CD4-positive, alpha-beta T cell treated with Interleukin-10 for 1 hour (primary cell): ENCODE data around the gene TSPAN3.

Experiments
- DNase-seq: peaks from one replicate; pipeline ENCODE4 v3.0.0-alpha.2; 2020

Gene TSPAN3

GRCh38 chr15:77021803-77022381, 49.0 kb downstream of the TSPAN3 start:
- peak; percentile 60 for DNase-seq

DNA sequence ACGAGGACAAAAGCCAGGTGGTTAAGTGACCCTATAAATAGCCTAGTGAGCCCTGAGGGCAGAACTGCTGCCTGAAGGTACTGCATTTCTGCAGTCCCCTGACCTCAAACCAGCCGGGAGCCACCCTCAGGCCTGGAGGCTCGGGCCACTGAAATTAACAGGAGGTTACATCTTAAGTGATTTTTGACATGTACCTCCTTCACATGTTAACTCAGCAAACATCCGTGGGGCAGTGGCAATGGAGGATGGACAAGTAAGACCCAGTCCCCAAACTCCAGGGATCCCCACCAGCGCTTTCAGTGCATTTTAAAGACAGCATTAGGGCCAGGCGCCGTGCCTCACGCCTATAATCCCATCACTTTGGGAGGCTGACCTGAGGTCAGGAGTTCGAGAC, 49.8 kb downstream of the TSPAN3 start:
- DNase-seq: no peak

GRCh38 chr15:77020348-77021087, 50.4 kb downstream of the TSPAN3 start:
- no peak for DNase-seq

GRCh38 chr15:77019521-77020331, 51.2 kb downstream of the TSPAN3 start:
- DNase-seq: no peak

GRCh38 chr15:77018796-77019505, 52.0 kb downstream of the TSPAN3 start:
- no peak for DNase-seq

- DNase-seq: no peak
Measured at GRCh38 chr15:77017761-77018720, 52.9 kb downstream of the TSPAN3 start.

DNA sequence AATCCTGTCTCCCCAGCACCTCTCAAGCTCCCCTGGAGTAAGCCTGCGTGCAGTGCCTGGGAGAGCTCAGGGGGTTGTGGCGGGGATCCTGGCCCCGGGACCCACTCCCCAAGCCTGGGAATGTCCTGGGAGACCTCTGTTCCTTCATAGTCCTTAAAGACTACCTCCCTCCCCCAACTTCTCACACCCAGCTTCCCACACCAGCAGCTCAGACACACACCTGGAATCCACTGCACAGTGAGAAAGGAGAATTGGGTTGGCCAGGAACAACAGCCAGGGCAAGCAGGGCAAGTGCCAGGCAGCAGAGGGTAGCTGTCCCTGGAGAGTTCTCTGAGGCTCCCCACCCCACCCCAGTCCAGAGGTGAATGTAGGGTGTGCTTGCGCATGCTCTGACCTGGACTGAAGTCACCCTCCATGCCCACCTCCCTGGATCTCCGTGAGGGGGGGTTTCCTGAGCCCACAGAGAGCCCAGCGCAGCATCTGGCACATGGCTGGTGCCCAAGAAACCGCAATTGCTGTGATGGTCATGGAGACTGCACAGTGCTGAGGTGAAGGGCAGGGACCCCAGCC, 53.7 kb downstream of the TSPAN3 start:
- no peak for DNase-seq

- no peak for DNase-seq
Measured at GRCh38 chr15:77016321-77016695, 54.6 kb downstream of the TSPAN3 start.

- DNase-seq: no peak
Measured at GRCh38 chr15:77015646-77016320, 55.1 kb downstream of the TSPAN3 start.

DNA sequence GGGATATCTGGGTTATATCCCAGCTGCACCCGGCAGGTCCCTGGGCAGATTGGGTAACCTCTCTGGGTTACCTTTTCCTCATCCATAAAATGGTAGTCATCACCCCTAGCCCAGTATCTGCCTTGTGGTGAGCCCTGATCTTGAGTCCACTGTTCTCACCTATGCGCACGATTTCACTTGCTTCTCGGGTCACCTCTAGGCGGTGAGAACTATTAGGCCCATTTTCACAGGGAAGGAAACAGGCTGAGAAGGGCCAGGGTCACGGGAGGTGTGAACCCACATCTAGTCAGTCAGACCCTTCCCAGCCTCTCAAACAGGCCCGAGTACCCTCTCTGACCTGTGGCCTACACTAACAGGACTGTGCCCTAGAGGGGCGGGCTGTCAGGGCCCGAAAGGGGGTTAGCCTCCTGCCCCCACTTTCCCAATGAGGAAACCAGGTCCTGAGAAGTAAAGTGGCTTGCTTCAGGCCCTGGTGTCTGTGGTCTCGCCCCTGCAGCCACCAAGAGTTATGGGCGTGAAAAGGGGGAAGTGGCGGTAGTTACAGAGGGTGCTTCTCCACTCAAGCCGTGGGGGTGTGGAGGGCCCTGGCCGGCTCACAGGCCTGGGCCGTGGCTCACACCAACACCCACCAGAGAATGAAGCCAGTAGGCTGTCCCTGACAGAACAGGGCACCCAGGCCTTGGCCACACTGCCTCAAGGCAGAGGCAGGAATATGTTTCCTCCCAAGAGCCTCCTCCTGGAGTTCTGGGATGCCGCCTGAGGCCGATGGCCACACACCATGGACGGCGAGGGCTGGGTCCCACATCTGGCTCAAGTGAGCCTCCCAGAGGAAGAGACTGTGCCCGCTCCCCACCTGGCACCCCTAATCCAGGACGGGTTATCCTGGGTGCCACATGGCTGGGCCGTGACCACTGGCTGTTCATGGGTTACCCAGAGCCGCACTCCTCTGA, 56.5 kb downstream of the TSPAN3 start:
- DNase-seq: no peak

- DNase-seq: peak; percentile 83
Measured at GRCh38 chr15:77013776-77014131, 57.2 kb downstream of the TSPAN3 start.

DNA sequence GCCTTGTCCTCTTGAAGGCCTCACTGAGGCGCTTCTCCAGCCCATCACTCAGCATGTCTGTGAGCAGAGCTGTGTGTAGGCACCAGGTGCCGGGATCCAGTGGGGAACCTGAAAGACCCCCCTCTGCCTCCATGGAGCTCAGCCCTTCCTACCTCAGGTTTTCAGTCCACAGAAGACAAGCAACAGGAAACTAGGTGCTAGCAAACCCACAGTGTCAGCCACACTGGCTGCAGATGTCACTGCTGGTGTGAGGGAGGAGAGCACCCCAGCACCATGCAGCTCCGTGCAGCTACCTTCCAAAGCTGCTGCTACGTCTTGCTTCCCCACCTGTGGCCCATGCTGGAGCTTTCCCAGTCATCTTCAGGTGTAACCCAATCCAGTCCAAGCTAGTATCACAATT, 58.0 kb downstream of the TSPAN3 start:
- DNase-seq: peak; percentile 65

DNA sequence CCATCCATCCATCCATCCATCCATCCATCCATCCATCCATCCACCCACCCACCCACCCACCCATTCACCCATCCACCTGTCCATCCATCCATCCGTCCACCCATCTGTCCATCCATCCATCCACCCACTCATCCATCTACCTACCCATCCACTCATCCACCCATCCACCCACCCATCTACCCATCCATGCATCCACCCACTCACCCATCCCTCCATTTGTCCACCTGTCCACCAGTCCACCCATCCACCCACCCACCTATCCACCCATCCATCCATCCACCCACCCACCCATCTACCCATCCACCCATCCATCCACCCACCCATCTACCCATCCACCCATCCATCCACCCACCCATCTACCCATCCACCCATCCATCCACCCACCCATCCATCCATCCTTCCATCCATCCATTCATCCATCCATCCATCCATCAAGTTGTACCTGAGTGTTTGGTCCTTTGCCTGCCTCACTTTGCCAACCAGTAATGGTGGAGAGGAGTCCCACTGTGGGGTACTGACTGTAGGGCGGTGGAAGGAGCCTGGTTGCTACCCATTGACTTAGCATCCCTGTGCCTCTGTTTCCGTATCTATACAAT, 58.7 kb downstream of the TSPAN3 start:
- DNase-seq: no peak

GRCh38 chr15:77010857-77011256, 60.1 kb downstream of the TSPAN3 start:
- peak; percentile 35 for DNase-seq

DNA sequence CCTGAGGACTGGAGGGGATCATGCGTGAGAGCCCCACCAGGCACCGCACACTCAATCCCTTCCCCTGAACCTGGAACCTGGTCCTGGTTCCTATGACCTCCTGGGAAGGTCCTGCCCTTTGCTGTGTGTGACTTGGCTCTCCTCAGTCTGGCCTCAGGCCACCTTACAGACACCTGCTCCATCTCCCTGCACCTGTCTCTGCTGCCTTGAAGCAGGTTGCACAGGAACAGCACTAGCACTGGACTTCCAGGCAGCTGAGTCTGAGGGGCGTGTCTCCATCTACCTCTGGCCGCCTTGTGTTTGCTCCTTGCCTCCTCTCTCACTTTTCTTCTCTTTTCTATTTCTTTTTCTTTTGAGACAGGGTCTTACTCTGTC, 60.6 kb downstream of the TSPAN3 start:
- no peak for DNase-seq

GRCh38 chr15:77009646-77010311, 61.1 kb downstream of the TSPAN3 start:
- DNase-seq: no peak

- DNase-seq: no peak
Measured at GRCh38 chr15:77009176-77009575, 61.7 kb downstream of the TSPAN3 start.

GRCh38 chr15:77004189-77004588, 66.7 kb downstream of the TSPAN3 start:
- DNase-seq: no peak
